HepG2 (cell line): ENCODE data around the gene PTPA. TPM values are rescaled to one million over a fixed set of nuclear protein-coding genes. Genes with fewer than 3 reads are reported as not detected.

Source experiments
- CEBPB ChIP-seq: IDR thresholded peaks from 2 replicates; pipeline ENCODE4 v1.6.1; 2011; ENCODE audit warnings: low read depth, low read length, improper control_type of control experiment, borderline replicate concordance
- EED ChIP-seq: sonication (generic); formaldehyde crosslinking; IDR thresholded peaks from 2 replicates; pipeline ENCODE4 v1.5.0; 2020; ENCODE audit warnings: mild to moderate bottlenecking, missing genetic modification reagents
- FOXO1 ChIP-seq: sonication (generic); formaldehyde crosslinking; IDR thresholded peaks from 2 replicates; pipeline ENCODE4 v1.4.0; 2020; ENCODE audit warnings: missing genetic modification reagents
- GPN1 ChIP-seq: sonication (generic); formaldehyde crosslinking; IDR thresholded peaks from 2 replicates; pipeline ENCODE4 v1.5.1; 2020; ENCODE audit warnings: missing genetic modification reagents, borderline replicate concordance
- HHEX ChIP-seq: IDR thresholded peaks from 2 replicates; pipeline ENCODE4 v1.6.1; 2016; ENCODE audit warnings: control low read depth
- NFKB2 ChIP-seq: sonication (generic); formaldehyde crosslinking; IDR thresholded peaks from 2 replicates; pipeline ENCODE4 v1.4.0; 2020; ENCODE audit warnings: missing genetic modification reagents, borderline replicate concordance
- ZNF143 ChIP-seq: sonication (generic); formaldehyde crosslinking; IDR thresholded peaks from 2 replicates; pipeline ENCODE4 v1.4.0; 2020; ENCODE audit warnings: missing genetic modification reagents
- ZSCAN29 ChIP-seq: sonication (generic); formaldehyde crosslinking; conservative IDR thresholded peaks from 2 replicates; pipeline ENCODE4 v1.4.0; 2020; ENCODE audit warnings: mild to moderate bottlenecking, missing genetic modification reagents
- polyA plus RNA-seq, 8 experiments: library from polyadenylated mRNA; depleted of rRNA in 3 of 8; stranded (reverse) in 7 of 8; unstranded in 1 of 8; fragments of >200 nt; fragmentation: Illumina TruSeq in 4 of 8; extraction: Trizol in 4 of 8; gene quantifications; 2 replicates each; pipeline versions ENCODE4 v1.2.1 to v1.2.3, GENCODE V29; 2011 to 2016; ENCODE audit warnings: low read depth in 4 of 8, missing spikeins in 1 of 8, mixed read lengths in 1 of 8; ENCODE audit not compliant: insufficient read depth in 1 of 8
- total RNA-seq, 5 experiments: library from RNA; depleted of rRNA; stranded (reverse); fragments of >200 nt; fragmentation: Illumina TruSeq; extraction: Trizol; gene quantifications; 2 replicates each; pipeline ENCODE4 v1.2.3, GENCODE V29; 2016; ENCODE audit warnings: low read depth in 1 of 5
- TF ChIP-seq, protein P1 (sequence below): sonication (generic); formaldehyde crosslinking; IDR thresholded peaks from 2 replicates; pipeline ENCODE4 v1.9.0; 2021; ENCODE audit warnings: missing genetic modification reagents, borderline replicate concordance
- TF ChIP-seq, protein P2 (sequence below): sonication (generic); formaldehyde crosslinking; IDR thresholded peaks from 2 replicates; pipeline ENCODE4 v1.8.1; 2023; ENCODE audit warnings: mild to moderate bottlenecking, missing genetic modification reagents, borderline replicate concordance
- TF ChIP-seq, protein P3 (sequence below): sonication (generic); formaldehyde crosslinking; IDR thresholded peaks from 2 replicates; pipeline ENCODE4 v1.4.0; 2020; ENCODE audit warnings: missing genetic modification reagents; ENCODE audit errors: not compliant biosample characterization
- TF ChIP-seq, protein P4 (sequence below): sonication (generic); formaldehyde crosslinking; IDR thresholded peaks from 2 replicates; pipeline ENCODE4 v1.4.0; 2020; ENCODE audit warnings: mild to moderate bottlenecking, low read depth, missing genetic modification reagents
- TF ChIP-seq, protein P5 (sequence below): sonication (generic); formaldehyde crosslinking; conservative IDR thresholded peaks from 2 replicates; pipeline ENCODE4 v1.8.1; 2023; ENCODE audit warnings: missing genetic modification reagents
- TF ChIP-seq, protein P6 (sequence below), 2 experiments: fragments of 450-650 bp in 1 of 2; sonication (generic) in 1 of 2; formaldehyde crosslinking; IDR thresholded peaks; 2 replicates each; pipeline versions ENCODE4 v1.5.0 to v1.8.0; 2020 to 2022; ENCODE audit warnings: mild to moderate bottlenecking in 1 of 2, missing genetic modification reagents in 1 of 2
- TF ChIP-seq, protein P7 (sequence below): sonication (generic); formaldehyde crosslinking; IDR thresholded peaks from 2 replicates; pipeline ENCODE4 v1.4.0; 2020; ENCODE audit warnings: mild to moderate bottlenecking, missing genetic modification reagents
- TF ChIP-seq, protein P8 (sequence below): sonication (generic); formaldehyde crosslinking; IDR thresholded peaks from 2 replicates; pipeline ENCODE4 v1.5.1; 2020; ENCODE audit warnings: mild to moderate bottlenecking, missing genetic modification reagents, moderate library complexity

The PTPA gene
- total and polyA plus RNA-seq, 2 of the 13 experiments (the other 11 are each of a cell fraction or from before 2014, with no cell fraction given), result 79.3 to 105 TPM

DNA sequence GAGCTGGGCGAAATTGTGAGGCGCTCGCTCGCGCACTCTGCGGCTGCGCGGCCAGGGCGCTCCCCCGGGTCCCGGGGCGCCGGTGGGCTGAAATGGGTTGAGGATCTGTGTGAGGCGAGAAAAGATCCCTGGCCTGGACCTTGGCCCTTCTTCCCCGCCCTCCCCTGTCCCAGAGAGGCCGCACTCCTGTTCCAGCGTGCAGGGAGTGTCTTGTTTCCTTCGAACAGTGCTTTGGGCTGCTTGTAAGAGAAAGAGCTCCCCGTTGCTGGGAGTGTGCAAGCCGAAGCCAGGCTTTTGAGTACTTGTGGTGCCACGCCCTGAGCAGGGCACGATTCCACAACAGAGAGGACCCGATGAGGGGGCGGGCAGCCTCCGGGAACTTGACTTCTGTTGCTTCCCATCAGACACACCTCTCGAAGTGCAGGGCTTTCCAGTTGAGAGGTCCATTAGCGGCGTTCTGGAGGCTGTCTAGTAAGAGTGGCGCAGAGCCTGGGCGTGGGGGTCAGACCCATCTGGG is 29.8 kb upstream of the PTPA start (continued):
- TF ChIP-seq, protein P1, sequence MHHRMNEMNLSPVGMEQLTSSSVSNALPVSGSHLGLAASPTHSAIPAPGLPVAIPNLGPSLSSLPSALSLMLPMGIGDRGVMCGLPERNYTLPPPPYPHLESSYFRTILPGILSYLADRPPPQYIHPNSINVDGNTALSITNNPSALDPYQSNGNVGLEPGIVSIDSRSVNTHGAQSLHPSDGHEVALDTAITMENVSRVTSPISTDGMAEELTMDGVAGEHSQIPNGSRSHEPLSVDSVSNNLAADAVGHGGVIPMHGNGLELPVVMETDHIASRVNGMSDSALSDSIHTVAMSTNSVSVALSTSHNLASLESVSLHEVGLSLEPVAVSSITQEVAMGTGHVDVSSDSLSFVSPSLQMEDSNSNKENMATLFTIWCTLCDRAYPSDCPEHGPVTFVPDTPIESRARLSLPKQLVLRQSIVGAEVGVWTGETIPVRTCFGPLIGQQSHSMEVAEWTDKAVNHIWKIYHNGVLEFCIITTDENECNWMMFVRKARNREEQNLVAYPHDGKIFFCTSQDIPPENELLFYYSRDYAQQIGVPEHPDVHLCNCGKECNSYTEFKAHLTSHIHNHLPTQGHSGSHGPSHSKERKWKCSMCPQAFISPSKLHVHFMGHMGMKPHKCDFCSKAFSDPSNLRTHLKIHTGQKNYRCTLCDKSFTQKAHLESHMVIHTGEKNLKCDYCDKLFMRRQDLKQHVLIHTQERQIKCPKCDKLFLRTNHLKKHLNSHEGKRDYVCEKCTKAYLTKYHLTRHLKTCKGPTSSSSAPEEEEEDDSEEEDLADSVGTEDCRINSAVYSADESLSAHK (CRISPR knock-in tag), result no peak
- TF ChIP-seq, protein P2, sequence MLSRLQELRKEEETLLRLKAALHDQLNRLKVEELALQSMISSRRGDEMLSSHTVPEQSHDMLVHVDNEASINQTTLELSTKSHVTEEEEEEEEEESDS, result no peak
- TF ChIP-seq EED (CRISPR knock-in tag), result no peak
- TF ChIP-seq, protein P3, sequence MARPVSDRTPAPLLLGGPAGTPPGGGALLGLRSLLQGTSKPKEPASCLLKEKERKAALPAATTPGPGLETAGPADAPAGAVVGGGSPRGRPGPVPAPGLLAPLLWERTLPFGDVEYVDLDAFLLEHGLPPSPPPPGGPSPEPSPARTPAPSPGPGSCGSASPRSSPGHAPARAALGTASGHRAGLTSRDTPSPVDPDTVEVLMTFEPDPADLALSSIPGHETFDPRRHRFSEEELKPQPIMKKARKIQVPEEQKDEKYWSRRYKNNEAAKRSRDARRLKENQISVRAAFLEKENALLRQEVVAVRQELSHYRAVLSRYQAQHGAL (CRISPR knock-in tag), result no peak
- TF ChIP-seq, protein P4, sequence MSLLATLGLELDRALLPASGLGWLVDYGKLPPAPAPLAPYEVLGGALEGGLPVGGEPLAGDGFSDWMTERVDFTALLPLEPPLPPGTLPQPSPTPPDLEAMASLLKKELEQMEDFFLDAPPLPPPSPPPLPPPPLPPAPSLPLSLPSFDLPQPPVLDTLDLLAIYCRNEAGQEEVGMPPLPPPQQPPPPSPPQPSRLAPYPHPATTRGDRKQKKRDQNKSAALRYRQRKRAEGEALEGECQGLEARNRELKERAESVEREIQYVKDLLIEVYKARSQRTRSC (CRISPR knock-in tag), result no peak
- TF ChIP-seq FOXO1, result 0 out of 2 replicates have a peak, but pooled peaks have one; percentile 9
- TF ChIP-seq, protein P5, sequence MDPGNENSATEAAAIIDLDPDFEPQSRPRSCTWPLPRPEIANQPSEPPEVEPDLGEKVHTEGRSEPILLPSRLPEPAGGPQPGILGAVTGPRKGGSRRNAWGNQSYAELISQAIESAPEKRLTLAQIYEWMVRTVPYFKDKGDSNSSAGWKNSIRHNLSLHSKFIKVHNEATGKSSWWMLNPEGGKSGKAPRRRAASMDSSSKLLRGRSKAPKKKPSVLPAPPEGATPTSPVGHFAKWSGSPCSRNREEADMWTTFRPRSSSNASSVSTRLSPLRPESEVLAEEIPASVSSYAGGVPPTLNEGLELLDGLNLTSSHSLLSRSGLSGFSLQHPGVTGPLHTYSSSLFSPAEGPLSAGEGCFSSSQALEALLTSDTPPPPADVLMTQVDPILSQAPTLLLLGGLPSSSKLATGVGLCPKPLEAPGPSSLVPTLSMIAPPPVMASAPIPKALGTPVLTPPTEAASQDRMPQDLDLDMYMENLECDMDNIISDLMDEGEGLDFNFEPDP (CRISPR knock-in tag), result 0 out of 2 replicates have a peak, but pooled peaks have one; percentile 60
- TF ChIP-seq, protein P6, sequence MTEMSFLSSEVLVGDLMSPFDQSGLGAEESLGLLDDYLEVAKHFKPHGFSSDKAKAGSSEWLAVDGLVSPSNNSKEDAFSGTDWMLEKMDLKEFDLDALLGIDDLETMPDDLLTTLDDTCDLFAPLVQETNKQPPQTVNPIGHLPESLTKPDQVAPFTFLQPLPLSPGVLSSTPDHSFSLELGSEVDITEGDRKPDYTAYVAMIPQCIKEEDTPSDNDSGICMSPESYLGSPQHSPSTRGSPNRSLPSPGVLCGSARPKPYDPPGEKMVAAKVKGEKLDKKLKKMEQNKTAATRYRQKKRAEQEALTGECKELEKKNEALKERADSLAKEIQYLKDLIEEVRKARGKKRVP (CRISPR knock-in tag; IDR thresholded peaks at IDR 0.05), result no peak
- no peak for TF ChIP-seq CEBPB
- TF ChIP-seq HHEX (CRISPR knock-in tag), result no peak
- TF ChIP-seq, protein P7, sequence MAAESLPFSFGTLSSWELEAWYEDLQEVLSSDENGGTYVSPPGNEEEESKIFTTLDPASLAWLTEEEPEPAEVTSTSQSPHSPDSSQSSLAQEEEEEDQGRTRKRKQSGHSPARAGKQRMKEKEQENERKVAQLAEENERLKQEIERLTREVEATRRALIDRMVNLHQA (CRISPR knock-in tag), result no peak
- TF ChIP-seq, protein P8, sequence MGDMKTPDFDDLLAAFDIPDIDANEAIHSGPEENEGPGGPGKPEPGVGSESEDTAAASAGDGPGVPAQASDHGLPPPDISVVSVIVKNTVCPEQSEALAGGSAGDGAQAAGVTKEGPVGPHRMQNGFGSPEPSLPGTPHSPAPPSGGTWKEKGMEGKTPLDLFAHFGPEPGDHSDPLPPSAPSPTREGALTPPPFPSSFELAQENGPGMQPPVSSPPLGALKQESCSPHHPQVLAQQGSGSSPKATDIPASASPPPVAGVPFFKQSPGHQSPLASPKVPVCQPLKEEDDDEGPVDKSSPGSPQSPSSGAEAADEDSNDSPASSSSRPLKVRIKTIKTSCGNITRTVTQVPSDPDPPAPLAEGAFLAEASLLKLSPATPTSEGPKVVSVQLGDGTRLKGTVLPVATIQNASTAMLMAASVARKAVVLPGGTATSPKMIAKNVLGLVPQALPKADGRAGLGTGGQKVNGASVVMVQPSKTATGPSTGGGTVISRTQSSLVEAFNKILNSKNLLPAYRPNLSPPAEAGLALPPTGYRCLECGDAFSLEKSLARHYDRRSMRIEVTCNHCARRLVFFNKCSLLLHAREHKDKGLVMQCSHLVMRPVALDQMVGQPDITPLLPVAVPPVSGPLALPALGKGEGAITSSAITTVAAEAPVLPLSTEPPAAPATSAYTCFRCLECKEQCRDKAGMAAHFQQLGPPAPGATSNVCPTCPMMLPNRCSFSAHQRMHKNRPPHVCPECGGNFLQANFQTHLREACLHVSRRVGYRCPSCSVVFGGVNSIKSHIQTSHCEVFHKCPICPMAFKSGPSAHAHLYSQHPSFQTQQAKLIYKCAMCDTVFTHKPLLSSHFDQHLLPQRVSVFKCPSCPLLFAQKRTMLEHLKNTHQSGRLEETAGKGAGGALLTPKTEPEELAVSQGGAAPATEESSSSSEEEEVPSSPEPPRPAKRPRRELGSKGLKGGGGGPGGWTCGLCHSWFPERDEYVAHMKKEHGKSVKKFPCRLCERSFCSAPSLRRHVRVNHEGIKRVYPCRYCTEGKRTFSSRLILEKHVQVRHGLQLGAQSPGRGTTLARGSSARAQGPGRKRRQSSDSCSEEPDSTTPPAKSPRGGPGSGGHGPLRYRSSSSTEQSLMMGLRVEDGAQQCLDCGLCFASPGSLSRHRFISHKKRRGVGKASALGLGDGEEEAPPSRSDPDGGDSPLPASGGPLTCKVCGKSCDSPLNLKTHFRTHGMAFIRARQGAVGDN, result peak; percentile 4; the same call in 1 of the 2 replicates
- TF ChIP-seq ZNF143 (CRISPR knock-in tag), result no peak
- TF ChIP-seq ZSCAN29, result 0 out of 2 replicates have a peak, but pooled peaks have one; percentile 31
- TF ChIP-seq NFKB2 (CRISPR knock-in tag), result peak; percentile 28; the same call in 1 of the 2 replicates
- TF ChIP-seq GPN1 (CRISPR knock-in tag), result no peak
